Keratinocyte (primary cell): ENCODE measurements around the gene AFG3L2. TPM values are rescaled to one million over a fixed set of nuclear protein-coding genes. Genes with fewer than 3 reads are reported as not detected.

Source experiments
- DNase-seq: peaks from one replicate; pipeline ENCODE4 v3.0.0-alpha.2; 2011; ENCODE audit warnings: low read depth, missing footprints, low spot score
- FAIRE-seq: peaks from 2 replicates; lab custom pipeline; 2011; peaks lifted over from hg19 to GRCh38; lab: Jason Lieb, UNC
- H2AFZ ChIP-seq: 2 replicates; pipeline ENCODE4 v1.6.0; 2012; ENCODE audit warnings: low read length, control low read depth, inconsistent platforms; ENCODE audit not compliant: control insufficient read depth
- H3K27ac ChIP-seq: 2 replicates; pipeline ENCODE4 v1.5.1; 2011; ENCODE audit warnings: low read length; ENCODE audit not compliant: control insufficient read depth, insufficient read depth
- H3K27me3 ChIP-seq: 3 replicates; pipeline ENCODE4 v1.6.0; 2011; ENCODE audit warnings: low read length; ENCODE audit not compliant: control insufficient read depth, insufficient read depth; ENCODE audit errors: extremely low read depth
- H3K36me3 ChIP-seq, 2 experiments: 2 replicates in 1 of 2; 3 replicates in 1 of 2; pipeline ENCODE4 v1.5.1; 2011; ENCODE audit warnings: low read length in 2 of 2, mild to moderate bottlenecking in 1 of 2; ENCODE audit not compliant: control insufficient read depth in 2 of 2, insufficient read depth in 2 of 2; ENCODE audit errors: extremely low read depth in 1 of 2
- H3K4me1 ChIP-seq: 3 replicates; pipeline ENCODE4 v1.5.1; 2011; ENCODE audit warnings: low read length; ENCODE audit not compliant: control insufficient read depth, insufficient read depth; ENCODE audit errors: extremely low read depth
- H3K4me2 ChIP-seq: 3 replicates; pipeline ENCODE4 v1.6.0; 2011; ENCODE audit warnings: low read depth, low read length; ENCODE audit not compliant: control insufficient read depth, insufficient read depth; ENCODE audit errors: extremely low read depth
- H3K4me3 ChIP-seq, 3 experiments: fragments of 200-600 bp in 1 of 3; sonication (generic) in 1 of 3; 2 replicates in 2 of 3; 3 replicates in 1 of 3; pipeline ENCODE4 v1.5.1; 2011 to 2016; ENCODE audit warnings: low read length in 3 of 3, mild to moderate bottlenecking in 3 of 3, control low read depth in 2 of 3, inconsistent platforms in 1 of 3, low read depth in 1 of 3, mixed read lengths in 1 of 3, mixed run types in 1 of 3, moderate library complexity in 1 of 3; ENCODE audit not compliant: control insufficient read depth in 2 of 3, insufficient read depth in 2 of 3; ENCODE audit errors: extremely low read depth in 1 of 3
- H3K79me2 ChIP-seq: 2 replicates; pipeline ENCODE4 v1.6.0; 2012; ENCODE audit warnings: low read length; ENCODE audit not compliant: control insufficient read depth, insufficient read depth
- H3K9ac ChIP-seq: 3 replicates; pipeline ENCODE4 v1.6.0; 2011; ENCODE audit warnings: low read length; ENCODE audit not compliant: control insufficient read depth, insufficient read depth; ENCODE audit errors: extremely low read depth
- H3K9me1 ChIP-seq: 3 replicates; pipeline ENCODE4 v1.6.0; 2011; ENCODE audit warnings: low read length; ENCODE audit not compliant: control insufficient read depth, insufficient read depth; ENCODE audit errors: extremely low read depth
- H3K9me3 ChIP-seq: 2 replicates; pipeline ENCODE4 v1.5.1; 2012; ENCODE audit warnings: low read depth, low read length; ENCODE audit not compliant: control insufficient read depth
- H4K20me1 ChIP-seq: 3 replicates; pipeline ENCODE4 v1.6.0; 2011; ENCODE audit warnings: low read length; ENCODE audit not compliant: control insufficient read depth, insufficient read depth; ENCODE audit errors: extremely low read depth
- EZH2 ChIP-seq: IDR thresholded peaks from one replicate; pipeline ENCODE4 v1.6.1; 2012; ENCODE audit warnings: inconsistent platforms, mild to moderate bottlenecking, low read length, moderate library complexity
- dilution Hi-C: fragments of 300-500 bp; cut with MboI; formaldehyde crosslinking; loops from one replicate; pipeline ENCODE4 v1.7.0; 2020; ENCODE audit warnings: low sequenced_read_pairs; ENCODE audit not compliant: extremely low pct_ligation_motif_present
- polyA plus RNA-seq, 5 experiments: library from polyadenylated mRNA; depleted of rRNA in 3 of 5; stranded (reverse) in 3 of 5; stranded (forward) in 1 of 5; unstranded in 1 of 5; fragments of >200 nt; gene quantifications; 1 replicate in 1 of 5; 2 replicates in 3 of 5; 3 replicates in 1 of 5; pipeline versions ENCODE4 v1.2.1 to v1.2.3, GENCODE V29; 2011 to 2012; ENCODE audit warnings: missing spikeins in 2 of 5, low read depth in 1 of 5, low replicate concordance in 1 of 5
- TF ChIP-seq, protein P1 (sequence below), 3 experiments: IDR thresholded peaks in 1 of 3; conservative IDR thresholded peaks in 1 of 3; optimal IDR thresholded peaks in 1 of 3; 2 replicates in 2 of 3; 3 replicates in 1 of 3; pipeline versions ENCODE3 to v1.5.1; 2011; ENCODE audit warnings: low read length in 3 of 3, mild to moderate bottlenecking in 3 of 3, moderate library complexity in 2 of 3, control low read depth in 1 of 3, inconsistent platforms in 1 of 3; ENCODE audit not compliant: insufficient read depth in 2 of 3; ENCODE audit errors: extremely low read depth in 1 of 3

AFG3L2 gene
- polyA plus RNA-seq, 1 donor (not counting 4 experiments of a cell fraction or from before 2014, with no cell fraction given) = 47.5 TPM

DNA sequence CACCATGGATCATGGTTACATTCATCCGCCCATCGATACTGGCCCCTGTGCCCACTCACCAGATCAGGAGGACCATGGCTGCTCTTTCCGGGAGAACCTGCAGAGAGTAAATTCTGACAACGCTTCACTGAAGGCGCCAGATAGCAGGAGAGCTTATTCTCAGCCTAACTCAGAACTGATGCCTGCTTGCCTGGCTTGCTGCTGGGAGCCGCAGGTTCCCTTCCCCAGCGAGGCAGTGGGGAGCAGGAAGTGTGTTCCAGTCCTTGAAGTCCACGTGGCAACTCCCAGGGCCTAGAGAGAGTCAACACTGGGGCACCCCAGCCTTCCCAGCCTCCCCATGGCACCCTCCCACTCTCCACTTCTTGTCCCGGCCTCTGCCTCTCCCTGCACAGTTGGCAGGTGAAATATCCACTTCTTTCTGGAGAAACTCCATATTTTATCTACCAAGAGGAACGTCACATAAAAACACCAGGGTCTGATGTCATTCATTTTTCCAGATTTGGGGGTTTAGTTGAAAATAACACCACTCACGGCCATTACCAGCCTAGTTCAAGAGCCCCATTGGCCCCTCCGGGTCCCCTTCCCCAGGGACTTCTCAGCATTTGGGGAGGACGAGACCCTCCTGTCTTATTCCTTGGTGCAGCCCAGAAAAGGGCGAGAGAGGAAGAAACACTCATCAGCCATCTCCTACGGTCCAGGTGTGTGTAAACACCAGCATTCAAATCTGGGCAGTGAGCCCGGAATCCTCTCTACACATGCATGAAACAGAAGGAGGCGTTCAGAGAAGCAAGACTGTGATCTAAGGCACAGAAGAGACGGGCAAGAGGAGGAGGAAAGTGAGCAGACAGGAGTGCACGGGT lies 72.4 kb downstream of the AFG3L2 start:
- Histone ChIP-seq H3K4me2 (no peak overlapping the region), H3K4me1 (peaks cover 23% of the 10 kb centered on the region), H3K27me3 (no peaks in the 10 kb centered on the region), H2AFZ (peak overlapping the region; percentile 3), H4K20me1 (no peaks in the 10 kb centered on the region), H3K9me1 (no peaks in the 10 kb centered on the region), H3K9me3 (no peaks in the 10 kb centered on the region), H3K36me3 (peaks cover 2% of the 10 kb centered on the region in 2 experiments), H3K27ac (no peak overlapping the region), H3K4me3 (no peak overlapping the region), H3K79me2 (peaks cover 10% of the 10 kb centered on the region), H3K9ac (no peak overlapping the region)
- FAIRE-seq (peak; percentile 79), DNase-seq (no peak)
- no peak for TF ChIP-seq EZH2
- TF ChIP-seq, protein P1, sequence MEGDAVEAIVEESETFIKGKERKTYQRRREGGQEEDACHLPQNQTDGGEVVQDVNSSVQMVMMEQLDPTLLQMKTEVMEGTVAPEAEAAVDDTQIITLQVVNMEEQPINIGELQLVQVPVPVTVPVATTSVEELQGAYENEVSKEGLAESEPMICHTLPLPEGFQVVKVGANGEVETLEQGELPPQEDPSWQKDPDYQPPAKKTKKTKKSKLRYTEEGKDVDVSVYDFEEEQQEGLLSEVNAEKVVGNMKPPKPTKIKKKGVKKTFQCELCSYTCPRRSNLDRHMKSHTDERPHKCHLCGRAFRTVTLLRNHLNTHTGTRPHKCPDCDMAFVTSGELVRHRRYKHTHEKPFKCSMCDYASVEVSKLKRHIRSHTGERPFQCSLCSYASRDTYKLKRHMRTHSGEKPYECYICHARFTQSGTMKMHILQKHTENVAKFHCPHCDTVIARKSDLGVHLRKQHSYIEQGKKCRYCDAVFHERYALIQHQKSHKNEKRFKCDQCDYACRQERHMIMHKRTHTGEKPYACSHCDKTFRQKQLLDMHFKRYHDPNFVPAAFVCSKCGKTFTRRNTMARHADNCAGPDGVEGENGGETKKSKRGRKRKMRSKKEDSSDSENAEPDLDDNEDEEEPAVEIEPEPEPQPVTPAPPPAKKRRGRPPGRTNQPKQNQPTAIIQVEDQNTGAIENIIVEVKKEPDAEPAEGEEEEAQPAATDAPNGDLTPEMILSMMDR (optimal IDR thresholded peaks at IDR 0.05 in 1 of 3, IDR thresholded peaks at IDR 0.05 in 1 of 3, conservative IDR thresholded peaks at IDR 0.05 in 1 of 3; ENCODE audit: extremely low read depth in 1 of 3, insufficient read depth in 2 of 3, low read length in 3 of 3) = no peak
- dilution Hi-C loops = no loop called here

DNA sequence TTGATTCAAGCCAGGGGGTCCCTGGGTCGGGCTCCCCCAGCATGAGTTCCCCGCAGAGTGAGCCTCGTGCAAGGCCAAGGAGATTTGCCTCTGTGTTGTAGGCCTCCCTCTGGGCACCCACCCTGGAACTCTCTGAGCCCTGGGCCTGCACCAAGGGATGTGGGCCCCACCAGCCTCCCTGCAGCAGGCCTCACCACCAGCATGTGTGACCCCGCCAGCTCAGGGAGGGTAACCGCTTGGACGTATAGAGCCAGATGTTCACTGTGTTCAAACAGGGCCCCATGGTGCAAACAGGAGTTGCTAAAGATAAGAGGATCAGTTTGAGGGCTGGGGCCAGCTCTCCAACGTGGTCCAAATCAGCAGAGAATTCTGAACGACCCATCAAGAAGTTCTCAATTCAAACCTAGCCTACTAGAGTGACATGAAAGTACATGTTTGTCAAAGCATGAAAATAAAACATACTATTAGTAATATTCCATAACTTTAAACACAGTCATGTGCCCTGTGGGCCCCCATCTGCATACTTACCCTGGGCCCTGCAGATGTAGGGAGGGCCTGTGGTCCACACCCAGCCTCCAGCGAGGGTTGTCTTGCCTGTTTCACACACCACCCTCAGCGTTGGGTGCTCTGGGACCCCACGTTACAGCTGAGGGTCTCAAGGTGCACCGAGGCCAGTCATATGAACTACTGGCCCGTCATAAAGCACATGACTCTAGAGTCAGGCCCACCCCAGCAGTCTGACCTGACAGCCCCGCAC lies 74.5 kb downstream of the AFG3L2 start:
- no peak overlapping the region for H3K4me3 ChIP-seq
- H3K27ac ChIP-seq = no peak overlapping the region
- dilution Hi-C loops = no loop called here
- no peaks in the 10 kb centered on the region for H4K20me1 ChIP-seq
- no peak overlapping the region for H3K9ac ChIP-seq
- H3K27me3 ChIP-seq = no peaks in the 10 kb centered on the region
- no peaks in the 10 kb centered on the region for H3K79me2 ChIP-seq
- no peak for FAIRE-seq
- H3K4me2 ChIP-seq = no peak overlapping the region
- no peak for DNase-seq
- H3K36me3 ChIP-seq = no peaks in the 10 kb centered on the region
- TF ChIP-seq, protein P1 (optimal IDR thresholded peaks at IDR 0.05 in 1 of 3, IDR thresholded peaks at IDR 0.05 in 1 of 3, conservative IDR thresholded peaks at IDR 0.05 in 1 of 3; ENCODE audit: extremely low read depth in 1 of 3, insufficient read depth in 2 of 3, low read length in 3 of 3) = no peak
- TF ChIP-seq EZH2 = no peak
- peaks cover 21% of the 10 kb centered on the region for H3K4me1 ChIP-seq
- H2AFZ ChIP-seq = peak overlapping the region; percentile 46
- no peaks in the 10 kb centered on the region for H3K9me1 ChIP-seq
- no peaks in the 10 kb centered on the region for H3K9me3 ChIP-seq
